ENCODE data around the gene ARHGEF4.

GRCh38 chr2:130870779-130871178, 34.1 kb downstream of the ARHGEF4 start:
- TF ChIP-seq NFIC (IDR thresholded peaks at IDR 0.05; ENCODE audit: low read depth, low read length) (no peak), FOXK2 (IDR thresholded peaks at IDR 0.05) (no peak), REST (IDR thresholded peaks at IDR 0.05; ENCODE audit: low read depth, low read length) (no peak), NR2C2 (IDR thresholded peaks at IDR 0.05; ENCODE audit: borderline replicate concordance, control insufficient read depth, insufficient read length, low read depth) (no peak), CTCF (IDR thresholded peaks at IDR 0.05 in 2 of 3, conservative IDR thresholded peaks at IDR 0.05 in 1 of 3; ENCODE audit: control insufficient read depth in 2 of 3, extremely low read depth in 1 of 3, insufficient read depth in 1 of 3, low read depth in 3 of 3, low read length in 3 of 3) (no peak), RFX5 (IDR thresholded peaks at IDR 0.05; ENCODE audit: low read depth, low read length) (no peak), EP300 (IDR thresholded peaks at IDR 0.05; ENCODE audit: borderline replicate concordance in 1 of 2, control insufficient read depth in 1 of 2, low read depth in 2 of 2, low read length in 2 of 2) (no peak), ATF2 (IDR thresholded peaks at IDR 0.05; ENCODE audit: low read length) (no peak), CEBPB (IDR thresholded peaks at IDR 0.05; ENCODE audit: borderline replicate concordance in 1 of 2, low read depth in 2 of 2, low read length in 2 of 2) (no peak), SPI1 (IDR thresholded peaks at IDR 0.05; ENCODE audit: borderline replicate concordance, insufficient read depth, low read depth, low read length) (no peak), TARDBP (IDR thresholded peaks at IDR 0.05; ENCODE audit: borderline replicate concordance) (no peak), POLR2A (IDR thresholded peaks at IDR 0.05; ENCODE audit: low read depth, low read length) (no peak)
